IPS DF 4.7 (cell line): ENCODE measurements around the gene ALDH4A1.
"Not testable (repeated sequence)": the region's sequence is repeated elsewhere in the genome, so short reads cannot be mapped to it uniquely, and the experiment has no call there.

Experiments used
- DNase-seq: peaks from one replicate; pipeline ENCODE4 v3.0.0-alpha.2; 2013; ENCODE audit warnings: low spot score; ENCODE audit errors: extremely low read depth

The ALDH4A1 gene

GRCh38 chr1:18879215-18879790 is 23.1 kb downstream of the ALDH4A1 start:
- no peak for DNase-seq

GRCh38 chr1:18878538-18879214 is 23.7 kb downstream of the ALDH4A1 start:
- no peak for DNase-seq

GRCh38 chr1:18877282-18877681 is 25.1 kb downstream of the ALDH4A1 start:
- no peak for DNase-seq

DNA sequence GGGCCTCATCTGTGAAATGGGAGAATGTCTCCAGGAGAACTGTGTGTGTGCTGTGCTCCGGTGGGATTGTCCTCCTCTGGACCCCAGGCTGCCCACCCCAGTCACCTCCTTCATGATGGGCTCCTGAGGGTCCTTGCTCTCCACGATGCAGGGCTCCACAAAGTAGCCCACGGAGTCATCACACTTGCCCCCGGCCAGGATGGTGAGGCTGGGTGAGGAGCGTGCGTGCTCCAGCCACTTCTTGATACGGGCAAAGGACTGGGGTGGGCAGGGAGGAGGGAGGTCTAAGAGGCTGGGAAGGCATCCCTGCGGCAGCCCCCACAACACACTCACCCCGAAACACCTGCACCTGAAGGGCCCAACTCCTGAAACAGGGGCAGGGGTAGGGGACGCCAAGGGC is 26.1 kb downstream of the ALDH4A1 start:
- DNase-seq: no peak

- no peak for DNase-seq
Observed at GRCh38 chr1:18875796-18876128, 26.6 kb downstream of the ALDH4A1 start.

DNA sequence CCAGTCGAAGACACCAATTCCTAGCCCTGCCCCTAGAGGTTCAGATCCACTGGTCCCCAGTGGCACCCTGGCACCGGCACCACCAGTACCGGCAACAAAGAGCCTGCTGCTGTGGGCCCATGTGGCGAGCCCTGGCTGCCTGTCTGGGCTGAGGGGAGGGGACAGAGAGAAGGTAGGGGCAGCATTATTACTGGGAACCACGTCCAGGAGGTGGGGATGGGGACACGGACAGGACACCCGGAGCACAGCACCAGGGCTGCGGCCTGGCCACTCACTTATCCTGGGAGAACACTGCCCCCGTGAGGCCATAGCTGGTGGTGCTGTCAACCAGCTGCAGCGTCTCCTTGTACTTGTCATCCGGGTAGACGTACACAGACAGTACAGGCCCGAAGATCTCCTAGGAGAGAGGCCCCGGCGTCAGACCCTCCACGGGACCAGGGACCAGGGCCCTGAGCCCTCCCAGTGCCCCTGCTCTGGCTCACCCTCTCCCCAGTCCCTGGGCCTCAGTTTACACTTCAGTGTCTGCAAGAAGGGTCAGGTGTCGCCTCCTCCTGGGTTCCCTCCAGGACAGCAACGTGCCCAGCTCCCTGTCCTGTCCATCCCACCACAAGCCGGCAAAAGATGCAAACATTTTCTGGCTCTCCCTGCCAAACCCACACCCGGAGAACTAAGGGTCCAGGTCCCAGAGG is 27.1 kb downstream of the ALDH4A1 start:
- DNase-seq: peak; percentile 64

DNA sequence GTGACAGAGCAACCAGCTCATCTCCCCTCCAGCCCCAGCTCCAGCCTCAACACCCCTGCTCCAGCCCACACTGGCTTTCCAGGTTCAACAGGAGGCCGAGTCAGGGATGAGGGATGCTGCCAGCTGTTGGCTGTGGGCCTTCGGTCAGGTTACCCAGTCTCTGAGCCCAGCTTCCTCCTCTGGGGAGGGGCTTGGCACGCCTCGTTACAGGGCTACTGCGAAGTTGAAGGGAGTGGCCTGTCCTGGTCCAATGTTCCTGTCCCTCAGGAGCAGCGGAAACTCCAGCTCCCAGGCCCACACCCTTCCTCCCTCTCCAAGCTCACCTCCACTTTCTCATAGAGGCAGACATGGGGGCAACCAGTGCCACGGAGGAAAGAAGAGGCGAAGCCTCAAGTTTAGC is 27.8 kb downstream of the ALDH4A1 start:
- DNase-seq: no peak

GRCh38 chr1:18874036-18874435 is 28.3 kb downstream of the ALDH4A1 start:
- no peak for DNase-seq

DNA sequence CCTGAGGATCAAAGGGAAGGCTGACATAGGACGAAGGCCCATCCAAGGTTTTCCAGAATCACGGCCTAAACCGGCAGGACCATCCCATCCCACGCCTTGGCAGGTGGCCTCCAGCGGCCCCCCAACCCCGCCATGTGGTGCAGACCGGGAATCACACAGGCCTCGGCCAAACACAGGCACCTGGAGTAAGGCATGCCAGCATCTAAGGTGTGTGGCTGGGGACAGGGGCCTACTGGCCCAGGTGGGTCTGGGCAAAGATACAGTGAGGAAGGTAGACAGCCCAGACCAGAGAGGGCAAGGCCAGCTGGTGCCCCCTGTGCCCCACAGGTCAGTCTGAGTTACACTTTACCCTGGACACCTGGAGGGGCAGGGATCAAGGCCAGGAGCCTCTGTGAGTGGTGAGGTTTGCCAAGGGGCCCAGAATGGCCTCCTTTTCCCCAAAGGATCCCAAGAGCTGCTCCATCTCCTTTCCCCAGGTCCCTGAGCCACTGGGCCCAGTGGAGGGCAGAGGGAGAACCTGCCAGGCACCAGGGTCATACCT is 30.2 kb downstream of the ALDH4A1 start:
- no peak for DNase-seq

- no peak for DNase-seq
Observed at GRCh38 chr1:18871401-18872070, 30.8 kb downstream of the ALDH4A1 start.

DNA sequence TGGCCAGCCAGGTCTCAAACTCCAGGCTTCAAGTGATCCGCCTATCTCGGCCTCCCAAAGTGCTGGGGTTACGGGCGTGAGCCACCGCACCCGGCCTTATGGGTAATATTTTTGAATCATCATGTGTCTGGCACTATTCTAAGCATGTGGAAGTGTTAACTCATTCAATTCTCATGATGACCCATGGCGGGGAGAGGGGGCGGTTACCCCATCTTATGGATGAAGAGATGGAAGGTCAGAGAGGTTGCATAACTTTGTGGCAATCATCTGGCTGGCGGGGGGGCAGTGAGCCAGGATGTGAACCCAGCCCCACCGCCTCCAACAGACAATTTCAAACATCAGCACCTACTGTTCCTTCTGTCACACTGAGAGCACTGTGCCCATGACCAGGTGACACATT is 31.4 kb downstream of the ALDH4A1 start:
- no peak for DNase-seq

DNA sequence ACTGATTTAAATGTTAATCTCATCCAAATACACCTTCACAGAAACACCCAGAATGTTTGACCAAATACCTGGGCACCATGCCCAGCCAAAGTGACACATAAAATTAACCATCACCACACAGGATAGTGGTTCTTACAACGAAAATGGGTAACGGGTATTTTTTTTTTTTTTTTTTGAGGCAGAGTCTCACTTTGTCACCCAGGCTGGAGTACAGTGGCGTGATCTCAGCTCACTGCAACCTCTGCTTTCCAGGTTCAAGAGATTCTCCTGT is 31.8 kb downstream of the ALDH4A1 start:
- not testable (repeated sequence) for DNase-seq

GRCh38 chr1:18869847-18870594 is 32.3 kb downstream of the ALDH4A1 start:
- no peak for DNase-seq

DNA sequence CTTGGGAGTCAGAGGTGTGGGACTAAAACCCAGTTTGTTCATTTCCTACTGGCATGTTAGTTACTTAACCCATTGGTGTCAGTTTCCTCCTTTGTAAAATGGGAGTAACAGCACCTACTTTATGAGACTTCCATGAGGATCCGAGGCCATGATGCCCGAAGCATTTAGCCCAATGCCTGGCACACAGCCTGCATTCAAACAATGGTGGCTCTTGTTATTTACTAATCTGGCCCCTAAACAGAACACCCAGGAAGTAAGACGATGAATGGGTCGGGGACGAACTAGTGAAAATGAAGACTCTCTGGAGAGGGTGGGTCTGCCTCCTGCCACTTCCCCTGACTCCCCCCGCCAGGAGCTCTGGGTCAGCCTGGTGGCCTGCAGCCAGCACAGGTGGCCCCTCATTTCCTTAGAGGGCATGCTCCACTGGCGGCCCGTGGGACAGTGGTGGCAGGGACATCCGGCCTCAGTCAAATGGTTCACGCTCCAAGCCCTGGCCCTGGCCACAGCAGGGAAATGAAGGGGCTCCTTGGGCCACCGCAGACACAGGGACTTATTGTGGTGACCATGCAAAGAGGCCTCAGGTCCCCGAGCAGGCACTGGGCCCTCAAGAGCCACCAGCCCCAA is 33.4 kb downstream of the ALDH4A1 start:
- DNase-seq: no peak

- no peak for DNase-seq
Observed at GRCh38 chr1:18868354-18868753, 34.0 kb downstream of the ALDH4A1 start.

GRCh38 chr1:18866846-18867245 is 35.5 kb downstream of the ALDH4A1 start:
- DNase-seq: no peak

GRCh38 chr1:18866314-18866713 is 36.0 kb downstream of the ALDH4A1 start:
- DNase-seq: no peak

GRCh38 chr1:18865176-18865575 is 37.2 kb downstream of the ALDH4A1 start:
- no peak for DNase-seq

DNA sequence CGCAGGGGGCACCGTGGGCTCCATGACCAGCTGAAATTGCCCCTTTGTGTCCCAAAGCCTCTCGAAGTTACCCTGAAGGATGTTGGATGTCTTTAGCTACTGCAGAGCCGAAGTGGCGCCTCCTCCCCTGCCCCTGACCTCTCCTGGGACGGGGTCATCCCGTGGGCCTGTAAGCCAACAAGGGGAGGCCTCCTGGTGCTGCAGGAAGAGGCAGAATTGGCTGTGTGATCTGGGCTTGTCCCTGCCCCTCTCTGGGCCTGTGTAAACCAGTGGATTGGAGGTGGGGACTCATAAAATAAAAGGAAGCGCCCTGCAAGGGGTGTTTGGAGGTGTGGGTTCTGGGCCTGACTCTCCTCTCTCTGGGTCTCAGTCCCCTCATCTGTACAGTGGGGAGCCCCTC is 40.8 kb downstream of the ALDH4A1 start:
- no peak for DNase-seq

DNA sequence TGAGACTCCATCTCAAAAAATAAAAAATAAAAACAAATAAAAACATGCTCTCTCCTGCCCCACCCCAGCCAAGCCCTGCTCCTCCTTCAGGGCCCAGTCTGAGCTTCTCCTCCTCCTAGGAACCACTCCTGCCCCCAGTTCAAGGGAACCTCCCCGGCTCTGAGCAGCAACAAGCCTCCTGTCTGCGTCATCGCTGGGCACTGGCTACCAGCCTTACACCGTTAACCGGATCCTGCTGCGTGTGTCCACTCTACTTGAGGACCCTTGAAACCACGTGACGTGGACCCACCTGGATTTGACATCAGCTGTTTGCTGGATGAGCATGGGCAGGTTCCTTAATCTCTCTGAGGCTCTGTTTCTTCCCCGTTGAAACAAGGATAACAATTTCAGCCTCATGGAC is 41.3 kb downstream of the ALDH4A1 start:
- no peak for DNase-seq

- DNase-seq: no peak
Observed at GRCh38 chr1:18859560-18859959, 42.8 kb downstream of the ALDH4A1 start, which contains the start of gene TAS1R2. TSS of gene TAS1R2 (minus strand) at chr1:18859660. CDS start at chr1:18859660, 0 bp downstream.
